ENCODE data around the gene E2F2. TPM values are rescaled to one million over a fixed set of nuclear protein-coding genes. Genes with fewer than 3 reads are reported as not detected.

E2F2 gene
- total and polyA plus RNA-seq, 2 of the 4 experiments (the other 2 are of a cell fraction), result 0.36 to 0.51 TPM

DNA sequence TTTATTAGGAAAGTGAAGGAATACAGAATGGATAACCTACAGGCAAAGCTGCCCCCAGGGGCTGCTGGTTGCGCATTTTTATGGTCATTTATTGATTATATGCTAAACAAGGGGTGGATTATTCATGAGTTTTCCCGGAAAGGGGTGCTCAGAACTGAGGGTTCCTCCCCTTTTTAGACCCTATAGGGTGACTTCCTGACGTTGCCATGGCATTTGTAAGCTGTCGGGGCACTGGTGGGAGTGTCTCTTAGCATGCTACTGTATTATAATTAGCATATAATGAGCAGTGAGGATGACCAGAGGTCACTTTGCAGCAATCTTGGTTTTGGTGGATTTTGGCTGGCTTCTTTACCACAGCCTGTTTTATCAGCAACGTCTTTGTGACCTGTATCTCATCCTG is 41.2 kb downstream of the E2F2 start:
- H3K9me1 ChIP-seq (ENCODE audit: insufficient read depth, low read length), result peaks cover 9% of the 10 kb centered on the region; the same call in 1 of the 2 replicates
- no peak overlapping the region for H2AK5ac ChIP-seq (ENCODE audit: low read depth, low read length)
- H3K18ac ChIP-seq (ENCODE audit: low read depth, low read length), result no peak overlapping the region
- no peaks in the 10 kb centered on the region for H3K79me1 ChIP-seq (ENCODE audit: low read depth in 1 of 2, low read length in 2 of 2)
- H3K4me3 ChIP-seq (ENCODE audit: insufficient read depth, low read depth, low read length), result no peak overlapping the region
- ATAC-seq (ENCODE audit: low read depth) (no peak), DNase-seq (no peak)
- no peak overlapping the region for H2BK15ac ChIP-seq (ENCODE audit: low read depth, low read length)
- no peak overlapping the region for H4K5ac ChIP-seq (ENCODE audit: low read depth, low read length)
- no peak overlapping the region for H3K27ac ChIP-seq (ENCODE audit: insufficient read depth, low read length)
- no peak overlapping the region for H3K4me2 ChIP-seq (ENCODE audit: low read depth, low read length)
- H2BK20ac ChIP-seq (ENCODE audit: low read depth, low read length), result no peak overlapping the region
- H3K4ac ChIP-seq (ENCODE audit: low read depth, low read length), result no peak overlapping the region
- H3K4me1 ChIP-seq (ENCODE audit: control insufficient read depth, insufficient read depth, low read length), result peaks cover 1% of the 10 kb centered on the region; the same call in 1 of the 2 replicates
- H4K91ac ChIP-seq (ENCODE audit: insufficient read depth, low read depth, low read length), result no peak overlapping the region
- no peak overlapping the region for H3K23ac ChIP-seq (ENCODE audit: low read depth, low read length)
- no peak overlapping the region for H2AFZ ChIP-seq (replicated peaks; ENCODE audit: low read length, poor library complexity)
- dilution Hi-C loops (cut with HindIII; ENCODE audit: low sequenced_read_pairs, unreplicated experiment), result no loop called here
- H3K9ac ChIP-seq (ENCODE audit: low read depth, low read length), result no peak overlapping the region
- no peak overlapping the region for H2BK120ac ChIP-seq (ENCODE audit: low read depth, low read length)
- H4K20me1 ChIP-seq (ENCODE audit: insufficient read depth, low read length), result no peaks in the 10 kb centered on the region
- H3K56ac ChIP-seq (ENCODE audit: extremely low read depth, insufficient read depth, low read length), result no peak overlapping the region
- H2BK5ac ChIP-seq (ENCODE audit: low read depth, low read length, poor library complexity, severe bottlenecking), result no peak overlapping the region
- BruUV-seq (replicated peaks), result no TSS peak
- H3K27me3 ChIP-seq (ENCODE audit: control insufficient read depth, insufficient read depth, low read length), result peaks cover 18% of the 10 kb centered on the region
- 0% methylated on average over 1 of the region's 5 CpGs; no CpG with 5 or more reads in 1 of the 2 experiments for WGBS, 2 experiments (ENCODE audit: extremely low coverage in 2 of 2, insufficient read length in 1 of 2)
- no peak overlapping the region for H4K8ac ChIP-seq (ENCODE audit: low read depth in 2 of 2, low read length in 2 of 2)
- no peak overlapping the region for H2AK9ac ChIP-seq (replicated peaks; ENCODE audit: low read depth, low read length, poor library complexity)
- H3K36me3 ChIP-seq (ENCODE audit: control insufficient read depth, insufficient read depth, low read length), result no peaks in the 10 kb centered on the region
- H3K14ac ChIP-seq (replicated peaks; ENCODE audit: low read depth, low read length), result no peak overlapping the region
- intact Hi-C loops (cut with micrococcal nuclease), result no loop called here
- no peaks in the 10 kb centered on the region for H3K9me3 ChIP-seq (ENCODE audit: control insufficient read depth, insufficient read depth, low read length)
- POLR2A ChIA-PET (ENCODE audit: unreplicated experiment), result no interaction called here
- TF ChIP-seq NFE2L2 (IDR thresholded peaks at IDR 0.05; ENCODE audit: low read depth, low read length) (no peak), CTCF (conservative IDR thresholded peaks at IDR 0.05; ENCODE audit: low read depth, low read length) (no peak), ELK1 (IDR thresholded peaks at IDR 0.05; ENCODE audit: borderline replicate concordance, low read depth, low read length) (no peak), FOS (IDR thresholded peaks at IDR 0.05; ENCODE audit: low read depth, low read length) (no peak), SMC3 (IDR thresholded peaks at IDR 0.05; ENCODE audit: low read depth, low read length) (no peak), RCOR1 (IDR thresholded peaks at IDR 0.05; ENCODE audit: insufficient replicate concordance, low read length) (no peak), MAZ (IDR thresholded peaks at IDR 0.05; ENCODE audit: borderline replicate concordance, low read depth, low read length) (no peak), CEBPB (IDR thresholded peaks at IDR 0.05; ENCODE audit: low read depth, low read length) (no peak), USF2 (IDR thresholded peaks at IDR 0.05; ENCODE audit: low read depth, low read length) (no peak), RFX5 (IDR thresholded peaks at IDR 0.05; ENCODE audit: low read depth, low read length) (no peak), MAFK (IDR thresholded peaks at IDR 0.05; ENCODE audit: low read depth, low read length) (no peak), MXI1 (IDR thresholded peaks at IDR 0.05; ENCODE audit: borderline replicate concordance, low read depth, low read length) (no peak), BHLHE40 (IDR thresholded peaks at IDR 0.05; ENCODE audit: low read depth, low read length) (no peak), POLR2A (IDR thresholded peaks at IDR 0.05; ENCODE audit: low read depth, low read length) (no peak), RAD21 (IDR thresholded peaks at IDR 0.05; ENCODE audit: low read length) (no peak), CHD1 (IDR thresholded peaks at IDR 0.05; ENCODE audit: low read depth, low read length) (no peak)
- in situ Hi-C loops (cut with MboI; ENCODE audit: low sequenced_read_pairs), result no loop called here
- CTCF ChIA-PET, result no interaction called here

All from IMR-90 (cell line).